PC-9 (cell line): Measurements from ENCODE around the gene MAGI2. TPM values are rescaled to one million over a fixed set of nuclear protein-coding genes. Genes with fewer than 3 reads are reported as not detected.

Experiments
- BruUV-seq: library from RNA; stranded (reverse); fragments of 400-500 nt; replicated peaks from 2 replicates; lab custom pipeline; 2021; lab: Mats Ljungman, UMichigan
- CTCF ChIA-PET: fragments of 300-600 bp; sonication (Branson Sonifier 250); formaldehyde crosslinking; loops from one replicate; lab custom pipeline; 2022; ENCODE audit warnings: antibody characterized with exemption; lab: Charles Lee
- POLR2A ChIA-PET: fragments of 300-600 bp; sonication (Branson Sonifier 250); formaldehyde crosslinking; loops from one replicate; lab custom pipeline; 2022; ENCODE audit warnings: antibody characterized with exemption; ENCODE audit not compliant: unreplicated experiment; lab: Charles Lee
- DNase-seq, 2 experiments: peaks; one replicate each; pipeline versions ENCODE4 v3.0.0 to v3.0.0-alpha.2; 2015 to 2022; ENCODE audit warnings: mixed read lengths in 1 of 2
- H2AFZ ChIP-seq: fragments of 200-600 bp; sonication (generic); 2 replicates; pipeline ENCODE4 v1.8.1; 2017; ENCODE audit warnings: antibody characterized with exemption
- H3F3A ChIP-seq: fragments of 200-600 bp; sonication (generic); 2 replicates; pipeline ENCODE4 v1.8.1; 2017; ENCODE audit warnings: antibody characterized with exemption, mild to moderate bottlenecking, low read depth; ENCODE audit not compliant: insufficient read depth
- H3K27ac ChIP-seq: fragments of 200-600 bp; sonication (generic); 2 replicates; pipeline ENCODE4 v1.6.1; 2016; ENCODE audit warnings: mixed run types
- H3K27me3 ChIP-seq: fragments of 200-600 bp; sonication (generic); 2 replicates; pipeline ENCODE4 v1.6.1; 2016; ENCODE audit warnings: low read depth, mixed run types; ENCODE audit not compliant: insufficient read depth
- H3K36me3 ChIP-seq: fragments of 200-600 bp; sonication (generic); 2 replicates; pipeline ENCODE4 v1.6.1; 2016; ENCODE audit warnings: low read depth, mixed run types
- H3K4me1 ChIP-seq: fragments of 200-600 bp; sonication (generic); replicated peaks from 2 replicates; pipeline ENCODE4 v1.6.1; 2016; ENCODE audit warnings: mixed run types; ENCODE audit not compliant: insufficient read depth
- H3K4me2 ChIP-seq: fragments of 200-600 bp; sonication (generic); 2 replicates; pipeline ENCODE4 v1.6.1; 2017; ENCODE audit warnings: mixed run types
- H3K4me3 ChIP-seq: fragments of 200-600 bp; sonication (generic); 2 replicates; pipeline ENCODE4 v1.6.1; 2016; ENCODE audit warnings: mixed run types
- H3K79me2 ChIP-seq: fragments of 200-600 bp; sonication (generic); 2 replicates; pipeline ENCODE4 v1.6.1; 2017; ENCODE audit warnings: low read depth, mixed run types
- H3K9me2 ChIP-seq: fragments of 200-600 bp; sonication (generic); 2 replicates; pipeline ENCODE4 v1.8.1; 2017; ENCODE audit warnings: mild to moderate bottlenecking; ENCODE audit not compliant: insufficient read depth
- H3K9me3 ChIP-seq: fragments of 200-600 bp; sonication (generic); 2 replicates; pipeline ENCODE4 v1.8.1; 2016; ENCODE audit warnings: low read depth; ENCODE audit not compliant: insufficient read depth
- H4K20me1 ChIP-seq: fragments of 200-600 bp; sonication (generic); 2 replicates; pipeline ENCODE4 v1.8.1; 2017; ENCODE audit not compliant: insufficient read depth
- CTCF ChIP-seq: fragments of 200-600 bp; sonication (generic); conservative IDR thresholded peaks from 2 replicates; pipeline ENCODE4 v1.6.1; 2017; ENCODE audit warnings: mixed run types, antibody characterized with exemption, mild to moderate bottlenecking, moderate library complexity
- EZH2 ChIP-seq: fragments of 200-600 bp; sonication (generic); IDR thresholded peaks from 2 replicates; pipeline ENCODE4 v1.8.0; 2017; ENCODE audit warnings: antibody characterized with exemption, low read depth
- intact Hi-C: fragments of 100-400 bp; cut with micrococcal nuclease; formaldehyde crosslinking; loops from one replicate; pipeline ENCODE4 v1.10.0; 2022; ENCODE audit not compliant: unreplicated experiment
- total RNA-seq: library from RNA; stranded (reverse); gene quantifications from 2 replicates; pipeline ENCODE4 v1.2.3, GENCODE V29; 2021

Gene MAGI2
- total RNA-seq, 1 experiment from 2014 or later = 0.92 TPM

GRCh38 chr7:78175330-78176100 is 1278.0 kb downstream of the MAGI2 start:
- POLR2A ChIA-PET = no interaction called here

GRCh38 chr7:78173666-78174065 is 1279.8 kb downstream of the MAGI2 start:
- BruUV-seq = no TSS peak
- DNase-seq = no peak
- no peaks in the 10 kb centered on the region for H3F3A ChIP-seq
- H3K4me1 ChIP-seq = no peaks in the 10 kb centered on the region
- POLR2A ChIA-PET = no interaction called here
- no peak overlapping the region for H3K4me3 ChIP-seq
- H3K4me2 ChIP-seq = no peak overlapping the region
- intact Hi-C loops = no loop called here
- no peaks in the 10 kb centered on the region for H3K79me2 ChIP-seq
- H3K27ac ChIP-seq = no peak overlapping the region
- TF ChIP-seq EZH2 (no peak), CTCF (no peak)
- CTCF ChIA-PET = interaction anchor here (0.7 kb wide), 1 partner anchor 16 kb away, joined by 3 read pairs; no protein-coding TSS in a partner anchor
- peaks cover 9% of the 10 kb centered on the region; the same call in 1 of the 2 replicates for H3K27me3 ChIP-seq
- H3K9me2 ChIP-seq = no peaks in the 10 kb centered on the region
- H3K36me3 ChIP-seq = no peaks in the 10 kb centered on the region
- H2AFZ ChIP-seq = no peak overlapping the region
- H4K20me1 ChIP-seq = no peaks in the 10 kb centered on the region
- no peaks in the 10 kb centered on the region for H3K9me3 ChIP-seq

More at GRCh38 chr7:78175330-78176100, 1278.0 kb downstream of the MAGI2 start:
- TF ChIP-seq CTCF (no peak), EZH2 (no peak)
- Histone ChIP-seq H3F3A (no peaks in the 10 kb centered on the region), H3K79me2 (no peaks in the 10 kb centered on the region), H3K9me3 (no peaks in the 10 kb centered on the region), H3K4me2 (no peak overlapping the region), H3K36me3 (no peaks in the 10 kb centered on the region), H3K27me3 (peaks cover 9% of the 10 kb centered on the region; the same call in 1 of the 2 replicates), H3K4me3 (no peak overlapping the region), H3K9me2 (no peaks in the 10 kb centered on the region), H4K20me1 (no peaks in the 10 kb centered on the region), H3K27ac (no peak overlapping the region), H3K4me1 (no peaks in the 10 kb centered on the region), H2AFZ (no peak overlapping the region)
- CTCF ChIA-PET = no interaction called here
- no TSS peak for BruUV-seq
- intact Hi-C loops = no loop called here
- DNase-seq = no peak

GRCh38 chr7:78172933-78173591 is 1280.4 kb downstream of the MAGI2 start:
- Histone ChIP-seq H3K27ac (no peak overlapping the region), H3K9me2 (no peaks in the 10 kb centered on the region), H3F3A (no peaks in the 10 kb centered on the region), H4K20me1 (no peaks in the 10 kb centered on the region), H3K79me2 (no peaks in the 10 kb centered on the region), H3K4me2 (no peak overlapping the region), H2AFZ (no peak overlapping the region), H3K4me1 (no peaks in the 10 kb centered on the region), H3K9me3 (no peaks in the 10 kb centered on the region), H3K36me3 (no peaks in the 10 kb centered on the region), H3K27me3 (peaks cover 9% of the 10 kb centered on the region; the same call in 1 of the 2 replicates), H3K4me3 (no peak overlapping the region)
- no peak for DNase-seq
- no peak for TF ChIP-seq EZH2
- no peak for TF ChIP-seq CTCF
- no TSS peak for BruUV-seq
- intact Hi-C loops = no loop called here
- CTCF ChIA-PET = interaction anchor here (0.7 kb wide), 1 partner anchor 17 kb away, joined by 3 read pairs; no protein-coding TSS in a partner anchor
- POLR2A ChIA-PET = no interaction called here
